ENCODE results near the gene NCF4. TPM values are rescaled to one million over a fixed set of nuclear protein-coding genes. Genes with fewer than 3 reads are reported as not detected.

Gene NCF4
- total RNA-seq, 1 donor from 2014 or later: not detected

DNA sequence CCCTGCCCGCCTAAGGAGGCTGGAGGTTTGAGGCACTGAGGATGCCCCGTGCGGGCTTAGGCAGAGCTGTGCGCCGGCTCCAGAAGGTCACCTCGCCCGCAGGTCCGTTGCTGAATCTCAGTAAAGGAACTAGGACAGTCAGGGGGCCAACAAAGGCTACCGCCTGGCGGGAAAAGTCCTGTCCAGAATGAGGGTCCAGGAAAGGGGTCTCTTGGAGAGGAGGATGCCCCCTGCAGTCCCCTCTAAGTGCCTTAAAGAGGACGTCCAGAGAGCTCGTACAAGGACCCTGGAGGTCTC lies 44.5 kb upstream of the NCF4 start:
- no peak for DNase-seq (ENCODE audit: low spot score)
- TF ChIP-seq, protein P1, sequence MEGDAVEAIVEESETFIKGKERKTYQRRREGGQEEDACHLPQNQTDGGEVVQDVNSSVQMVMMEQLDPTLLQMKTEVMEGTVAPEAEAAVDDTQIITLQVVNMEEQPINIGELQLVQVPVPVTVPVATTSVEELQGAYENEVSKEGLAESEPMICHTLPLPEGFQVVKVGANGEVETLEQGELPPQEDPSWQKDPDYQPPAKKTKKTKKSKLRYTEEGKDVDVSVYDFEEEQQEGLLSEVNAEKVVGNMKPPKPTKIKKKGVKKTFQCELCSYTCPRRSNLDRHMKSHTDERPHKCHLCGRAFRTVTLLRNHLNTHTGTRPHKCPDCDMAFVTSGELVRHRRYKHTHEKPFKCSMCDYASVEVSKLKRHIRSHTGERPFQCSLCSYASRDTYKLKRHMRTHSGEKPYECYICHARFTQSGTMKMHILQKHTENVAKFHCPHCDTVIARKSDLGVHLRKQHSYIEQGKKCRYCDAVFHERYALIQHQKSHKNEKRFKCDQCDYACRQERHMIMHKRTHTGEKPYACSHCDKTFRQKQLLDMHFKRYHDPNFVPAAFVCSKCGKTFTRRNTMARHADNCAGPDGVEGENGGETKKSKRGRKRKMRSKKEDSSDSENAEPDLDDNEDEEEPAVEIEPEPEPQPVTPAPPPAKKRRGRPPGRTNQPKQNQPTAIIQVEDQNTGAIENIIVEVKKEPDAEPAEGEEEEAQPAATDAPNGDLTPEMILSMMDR (IDR thresholded peaks at IDR 0.05; ENCODE audit: unreplicated experiment): no peak
- Mint-ChIP-seq H3K4me1 (ENCODE audit: unreplicated experiment) (peaks cover 27% of the 10 kb centered on the region), H3K9me3 (ENCODE audit: unreplicated experiment) (no peaks in the 10 kb centered on the region), H3K27me3 (ENCODE audit: unreplicated experiment) (peaks cover 37% of the 10 kb centered on the region), H3K36me3 (ENCODE audit: low read depth, unreplicated experiment) (no peaks in the 10 kb centered on the region), H3K4me3 (ENCODE audit: unreplicated experiment) (no peak overlapping the region), H3K27ac (ENCODE audit: unreplicated experiment) (no peak overlapping the region)

GRCh38 chr22:36816636-36817524 lies 43.9 kb upstream of the NCF4 start, which contains the start of gene PVALB:
Gene PVALB, minus strand, starts transcription at chr22:36817035. Its CDS starts 30 bp downstream, at chr22:36817005.
- Mint-ChIP-seq H3K27me3 (ENCODE audit: unreplicated experiment) (peaks cover 36% of the 10 kb centered on the region), H3K4me3 (ENCODE audit: unreplicated experiment) (no peak within 1 kb of the TSS), H3K9me3 (ENCODE audit: unreplicated experiment) (no peaks in the 10 kb centered on the region), H3K4me1 (ENCODE audit: unreplicated experiment) (peaks cover 27% of the 10 kb centered on the region), H3K36me3 (ENCODE audit: low read depth, unreplicated experiment) (no peaks in the 10 kb centered on the region), H3K27ac (ENCODE audit: unreplicated experiment) (no peak within 1 kb of the TSS)
- DNase-seq (ENCODE audit: low spot score): peak; percentile 45
- TF ChIP-seq, protein P1 (IDR thresholded peaks at IDR 0.05; ENCODE audit: unreplicated experiment): no peak

DNA sequence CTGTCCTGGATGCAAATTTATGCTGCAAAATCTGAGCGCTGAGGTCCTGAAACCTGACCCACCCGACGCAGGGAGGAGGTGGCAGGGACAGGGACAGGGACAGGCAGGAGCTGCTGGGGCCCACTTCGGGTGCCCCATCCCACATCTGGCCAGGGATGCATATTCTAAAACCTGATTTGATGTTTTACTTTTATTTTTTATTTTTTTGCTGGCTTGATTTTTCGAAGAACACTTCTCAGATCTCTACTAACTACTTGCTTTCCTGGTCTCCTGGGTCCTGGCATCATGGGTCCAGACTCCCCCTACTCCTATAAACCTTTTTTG lies 43.3 kb upstream of the NCF4 start:
- H3K36me3 Mint-ChIP-seq (ENCODE audit: low read depth, unreplicated experiment): no peaks in the 10 kb centered on the region
- no peak overlapping the region for H3K27ac Mint-ChIP-seq (ENCODE audit: unreplicated experiment)
- H3K4me3 Mint-ChIP-seq (ENCODE audit: unreplicated experiment): no peak overlapping the region

DNA sequence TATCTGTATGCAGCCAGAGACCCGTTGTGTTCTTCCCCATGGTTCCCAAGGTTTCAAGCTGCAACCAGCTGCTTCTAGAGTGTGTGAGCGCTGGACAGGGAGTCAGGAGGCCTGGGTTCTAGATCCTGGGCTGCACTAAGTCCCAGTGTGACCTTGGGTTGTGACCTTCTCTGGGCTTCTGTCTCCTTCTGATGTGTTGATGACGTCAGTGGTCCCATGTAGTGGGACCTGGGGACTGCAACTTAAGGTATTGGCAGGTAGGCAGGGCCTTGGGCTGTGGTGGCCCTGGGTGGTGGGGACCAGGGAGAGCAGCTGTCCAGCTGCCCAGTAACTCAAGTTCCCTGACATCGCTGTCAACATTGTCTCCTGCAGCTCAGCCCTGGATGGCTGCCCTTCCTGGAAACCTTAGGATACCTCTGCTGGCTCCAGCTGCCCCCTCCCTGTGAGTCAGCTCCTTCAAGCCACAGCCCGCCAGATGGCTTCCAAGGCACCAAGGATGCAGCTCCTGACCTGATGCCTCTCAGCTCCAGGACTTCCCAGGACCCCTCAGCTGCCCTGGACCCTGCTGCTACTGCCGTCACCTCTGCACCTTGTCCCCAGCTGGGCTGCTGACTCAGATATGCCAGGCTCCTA lies 42.7 kb upstream of the NCF4 start:
- DNase-seq (ENCODE audit: low spot score): no peak
- Mint-ChIP-seq H3K36me3 (ENCODE audit: low read depth, unreplicated experiment) (no peaks in the 10 kb centered on the region), H3K27me3 (ENCODE audit: unreplicated experiment) (peaks cover 33% of the 10 kb centered on the region), H3K9me3 (ENCODE audit: unreplicated experiment) (no peaks in the 10 kb centered on the region), H3K4me1 (ENCODE audit: unreplicated experiment) (peaks cover 36% of the 10 kb centered on the region), H3K4me3 (ENCODE audit: unreplicated experiment) (no peak overlapping the region), H3K27ac (ENCODE audit: unreplicated experiment) (no peak overlapping the region)
- TF ChIP-seq, protein P1 (IDR thresholded peaks at IDR 0.05; ENCODE audit: unreplicated experiment): no peak

More for the DNA sequence above, 43.3 kb upstream of the NCF4 start:
- Mint-ChIP-seq H3K27me3 (ENCODE audit: unreplicated experiment) (peaks cover 33% of the 10 kb centered on the region), H3K9me3 (ENCODE audit: unreplicated experiment) (no peaks in the 10 kb centered on the region), H3K4me1 (ENCODE audit: unreplicated experiment) (peaks cover 30% of the 10 kb centered on the region)
- TF ChIP-seq, protein P1 (IDR thresholded peaks at IDR 0.05; ENCODE audit: unreplicated experiment): no peak
- no peak for DNase-seq (ENCODE audit: low spot score)

GRCh38 chr22:36819112-36819511 lies 41.7 kb upstream of the NCF4 start:
- H3K4me1 Mint-ChIP-seq (ENCODE audit: unreplicated experiment): peaks cover 43% of the 10 kb centered on the region
- no peak for DNase-seq (ENCODE audit: low spot score)

More at GRCh38 chr22:36819112-36819511, 41.7 kb upstream of the NCF4 start:
- Mint-ChIP-seq H3K4me3 (ENCODE audit: unreplicated experiment) (no peak overlapping the region), H3K27me3 (ENCODE audit: unreplicated experiment) (peaks cover 30% of the 10 kb centered on the region), H3K9me3 (ENCODE audit: unreplicated experiment) (no peaks in the 10 kb centered on the region), H3K27ac (ENCODE audit: unreplicated experiment) (no peak overlapping the region), H3K36me3 (ENCODE audit: low read depth, unreplicated experiment) (no peaks in the 10 kb centered on the region)
- TF ChIP-seq, protein P1 (IDR thresholded peaks at IDR 0.05; ENCODE audit: unreplicated experiment): no peak
